Naive thymus-derived CD8-positive, alpha-beta T cell (primary cell): ENCODE data around the gene SPSB4. TPM values are rescaled to one million over a fixed set of nuclear protein-coding genes. Genes with fewer than 3 reads are reported as not detected.

ENCODE experiments used
- ATAC-seq, 2 donors: fragments of 150-1000 bp; cut with Tn5 transposase in 1 of 2; sonication (Bioruptor Pico), chemical (Tn5 transposase) in 1 of 2; 1 replicate in 1 of 2; 2 replicates in 1 of 2; pipeline ENCODE4 v1.10.0; 2021; ENCODE audit warnings: mild to moderate bottlenecking in 2 of 2, moderate library complexity in 2 of 2
- POLR2A ChIA-PET: fragments of 350-600 bp; sonication (Branson Sonifier 250); formaldehyde crosslinking; loops from one replicate; lab custom pipeline; 2021; ENCODE audit warnings: antibody characterized with exemption; lab: Charles Lee
- DNase-seq, 10 donors: peaks; one replicate each; pipeline versions ENCODE4 v3.0.0 to v3.0.0-alpha.2; 2020 to 2022
- H3K27ac Mint-ChIP-seq, 10 donors: one replicate each; pipeline ENCODE4 v1.8.0; 2020 to 2022; ENCODE audit warnings: mild to moderate bottlenecking in 10 of 10, mixed read lengths in 10 of 10, moderate library complexity in 4 of 10, inconsistent platforms in 1 of 10
- H3K27me3 Mint-ChIP-seq, 5 donors: one replicate each; pipeline ENCODE4 v1.8.0; 2021 to 2022; ENCODE audit warnings: mixed read lengths in 5 of 5
- H3K36me3 Mint-ChIP-seq, 3 donors: one replicate each; pipeline ENCODE4 v1.8.0; 2020 to 2022; ENCODE audit warnings: mixed read lengths in 3 of 3, mild to moderate bottlenecking in 2 of 3, inconsistent platforms in 1 of 3
- H3K4me1 Mint-ChIP-seq, 4 donors: one replicate each; pipeline ENCODE4 v1.8.0; 2021 to 2022; ENCODE audit warnings: mixed read lengths in 4 of 4
- H3K4me3 Mint-ChIP-seq, 10 donors: one replicate each; pipeline ENCODE4 v1.8.0; 2020 to 2022; ENCODE audit warnings: mild to moderate bottlenecking in 10 of 10, mixed read lengths in 10 of 10, moderate library complexity in 6 of 10, inconsistent platforms in 1 of 10
- H3K9me3 Mint-ChIP-seq, 9 donors: one replicate each; pipeline ENCODE4 v1.8.0; 2020 to 2022; ENCODE audit warnings: mixed read lengths in 9 of 9, mild to moderate bottlenecking in 3 of 9, inconsistent platforms in 1 of 9, moderate library complexity in 1 of 9
- polyA plus RNA-seq, 3 donors: library from polyadenylated mRNA; unstranded; fragments of 300-500 nt; fragmentation: Illumina TruSeq; gene quantifications; one replicate each; pipeline ENCODE4 v1.2.3, GENCODE V29; 2021
- total RNA-seq, 8 experiments: library from RNA in 2 of 8; stranded (reverse) in 2 of 8; gene quantifications; one replicate each; pipeline ENCODE4 v1.2.3 and lab custom pipeline; 2021 to 2026

The SPSB4 gene
- total and polyA plus RNA-seq, 5 experiments from 2014 or later: not detected

GRCh38 chr3:141147657-141148056, 96.5 kb downstream of the SPSB4 start:
- Mint-ChIP-seq H3K27ac (no peak overlapping the region), H3K36me3 (peaks cover 0 to 12% (median 0%) of the 10 kb centered on the region in 3 donors), H3K27me3 (peaks cover 9 to 21% (median 14%) of the 10 kb centered on the region in 5 donors), H3K9me3 (peaks cover 2 to 19% (median 11%) of the 10 kb centered on the region in 9 donors), H3K4me3 (no peak overlapping the region), H3K4me1 (no peaks in the 10 kb centered on the region)
- DNase-seq: no peak
- ATAC-seq: no peak
- POLR2A ChIA-PET: no interaction called here

GRCh38 chr3:141148169-141148568, 97.0 kb downstream of the SPSB4 start:
- Mint-ChIP-seq H3K27me3 (peaks cover 9 to 19% (median 14%) of the 10 kb centered on the region in 5 donors), H3K4me1 (no peaks in the 10 kb centered on the region), H3K27ac (no peak overlapping the region), H3K9me3 (peaks cover 1 to 14% (median 7%) of the 10 kb centered on the region in 9 donors), H3K36me3 (peaks cover 0 to 8% (median 0%) of the 10 kb centered on the region in 3 donors), H3K4me3 (no peak overlapping the region)
- POLR2A ChIA-PET: no interaction called here
- no peak for DNase-seq
- no peak for ATAC-seq

GRCh38 chr3:141148770-141149169, 97.6 kb downstream of the SPSB4 start:
- H3K9me3 Mint-ChIP-seq: peaks cover 0 to 8% (median 3%) of the 10 kb centered on the region in 9 donors
- POLR2A ChIA-PET: no interaction called here
- no peaks in the 10 kb centered on the region for H3K4me1 Mint-ChIP-seq
- ATAC-seq: no peak
- peaks cover 9 to 15% (median 13%) of the 10 kb centered on the region in 5 donors for H3K27me3 Mint-ChIP-seq
- H3K4me3 Mint-ChIP-seq: no peak overlapping the region
- peaks cover 0 to 5% (median 0%) of the 10 kb centered on the region in 3 donors for H3K36me3 Mint-ChIP-seq
- no peak for DNase-seq
- no peak overlapping the region for H3K27ac Mint-ChIP-seq

GRCh38 chr3:141150081-141150830, 99.1 kb downstream of the SPSB4 start:
- POLR2A ChIA-PET: no interaction called here
- Mint-ChIP-seq H3K9me3 (peaks cover 0 to 2% (median 0%) of the 10 kb centered on the region in 9 donors), H3K27me3 (peaks cover 0 to 10% (median 6%) of the 10 kb centered on the region in 5 donors), H3K36me3 (no peaks in the 10 kb centered on the region), H3K27ac (no peak overlapping the region), H3K4me3 (no peak overlapping the region), H3K4me1 (no peaks in the 10 kb centered on the region)
- ATAC-seq: no peak
- DNase-seq: no peak

GRCh38 chr3:141150931-141151330, 99.8 kb downstream of the SPSB4 start:
- no peaks in the 10 kb centered on the region for H3K9me3 Mint-ChIP-seq
- H3K27me3 Mint-ChIP-seq: peaks cover 0 to 10% (median 4%) of the 10 kb centered on the region in 5 donors
- no peaks in the 10 kb centered on the region for H3K36me3 Mint-ChIP-seq
- DNase-seq (no peak), ATAC-seq (no peak)
- H3K4me3 Mint-ChIP-seq: no peak overlapping the region
- POLR2A ChIA-PET: no interaction called here
- H3K27ac Mint-ChIP-seq: no peak overlapping the region
- H3K4me1 Mint-ChIP-seq: no peaks in the 10 kb centered on the region

GRCh38 chr3:141151439-141151838, 100.3 kb downstream of the SPSB4 start:
- no peak for ATAC-seq
- Mint-ChIP-seq H3K36me3 (no peaks in the 10 kb centered on the region), H3K4me1 (no peaks in the 10 kb centered on the region), H3K4me3 (no peak overlapping the region), H3K27ac (no peak overlapping the region), H3K27me3 (peaks cover 0 to 10% (median 4%) of the 10 kb centered on the region in 5 donors), H3K9me3 (no peaks in the 10 kb centered on the region)
- no peak for DNase-seq
- POLR2A ChIA-PET: no interaction called here

- Mint-ChIP-seq H3K27me3 (peaks cover 0 to 10% (median 4%) of the 10 kb centered on the region in 5 donors), H3K9me3 (no peaks in the 10 kb centered on the region), H3K36me3 (no peaks in the 10 kb centered on the region), H3K27ac (no peak overlapping the region), H3K4me1 (no peaks in the 10 kb centered on the region), H3K4me3 (no peak overlapping the region)
- POLR2A ChIA-PET: no interaction called here
- DNase-seq (no peak), ATAC-seq (no peak)
Measured at GRCh38 chr3:141152130-141152529, 101.0 kb downstream of the SPSB4 start.

GRCh38 chr3:141152801-141153678, 101.9 kb downstream of the SPSB4 start:
- DNase-seq: no peak
- POLR2A ChIA-PET: no interaction called here
- Mint-ChIP-seq H3K27ac (no peak overlapping the region), H3K4me1 (no peaks in the 10 kb centered on the region), H3K36me3 (no peaks in the 10 kb centered on the region), H3K27me3 (peaks cover 0 to 10% (median 3%) of the 10 kb centered on the region in 5 donors), H3K9me3 (no peaks in the 10 kb centered on the region), H3K4me3 (no peak overlapping the region)
- no peak for ATAC-seq

- H3K9me3 Mint-ChIP-seq: peaks cover 0 to 5% (median under 1%) of the 10 kb centered on the region in 9 donors
- POLR2A ChIA-PET: no interaction called here
- DNase-seq (no peak), ATAC-seq (no peak)
- H3K27me3 Mint-ChIP-seq: peaks cover 2 to 7% (median 4%) of the 10 kb centered on the region in 5 donors
- no peaks in the 10 kb centered on the region for H3K4me1 Mint-ChIP-seq
- H3K36me3 Mint-ChIP-seq: peaks cover 0 to 3% (median 0%) of the 10 kb centered on the region in 3 donors
- H3K27ac Mint-ChIP-seq: no peak overlapping the region
- H3K4me3 Mint-ChIP-seq: no peak overlapping the region
Measured at GRCh38 chr3:141153679-141153966, 102.5 kb downstream of the SPSB4 start.

- H3K27ac Mint-ChIP-seq: no peak overlapping the region
- H3K36me3 Mint-ChIP-seq: peaks cover 0 to 11% (median 6%) of the 10 kb centered on the region in 3 donors
- DNase-seq (no peak), ATAC-seq (no peak)
- POLR2A ChIA-PET: no interaction called here
- H3K4me3 Mint-ChIP-seq: no peak overlapping the region
- H3K9me3 Mint-ChIP-seq: peaks cover 5 to 40% (median 14%) of the 10 kb centered on the region in 9 donors
- no peaks in the 10 kb centered on the region for H3K4me1 Mint-ChIP-seq
- peaks cover 0 to 4% (median 2%) of the 10 kb centered on the region in 5 donors for H3K27me3 Mint-ChIP-seq
Measured at GRCh38 chr3:141164852-141165251, 113.7 kb downstream of the SPSB4 start.

GRCh38 chr3:141167681-141168080, 116.5 kb downstream of the SPSB4 start:
- Mint-ChIP-seq H3K27me3 (peaks cover 0 to 7% (median 2%) of the 10 kb centered on the region in 5 donors), H3K9me3 (peaks cover 0 to 16% (median 4%) of the 10 kb centered on the region in 9 donors), H3K27ac (no peak overlapping the region), H3K4me1 (no peaks in the 10 kb centered on the region), H3K36me3 (peaks cover 0 to 4% (median 3%) of the 10 kb centered on the region in 3 donors), H3K4me3 (no peak overlapping the region)
- ATAC-seq (no peak), DNase-seq (no peak)
- POLR2A ChIA-PET: no interaction called here

- Mint-ChIP-seq H3K36me3 (peaks cover 0 to 4% (median 3%) of the 10 kb centered on the region in 3 donors), H3K27ac (no peak overlapping the region), H3K9me3 (peaks cover 0 to 15% (median 4%) of the 10 kb centered on the region in 9 donors), H3K4me1 (no peaks in the 10 kb centered on the region), H3K4me3 (no peak overlapping the region), H3K27me3 (peaks cover 4 to 11% (median 6%) of the 10 kb centered on the region in 5 donors)
- POLR2A ChIA-PET: interaction anchor here (1.3 kb wide), 1 partner anchor 11 kb away, joined by 3 read pairs; no protein-coding TSS in a partner anchor
- ATAC-seq (no peak), DNase-seq (no peak)
Measured at GRCh38 chr3:141170678-141171295, 119.6 kb downstream of the SPSB4 start.
